ENCODE results near the gene GMPR2. TPM values are rescaled to one million over a fixed set of nuclear protein-coding genes. Genes with fewer than 3 reads are reported as not detected.
A peak's percentile ranks its signal among the peaks of the same experiment; 100 is the strongest.

The GMPR2 gene
- total and polyA plus RNA-seq, 2 of the 13 experiments (the other 11 are each of a cell fraction or from before 2014, with no cell fraction given): 210 to 273 TPM

DNA sequence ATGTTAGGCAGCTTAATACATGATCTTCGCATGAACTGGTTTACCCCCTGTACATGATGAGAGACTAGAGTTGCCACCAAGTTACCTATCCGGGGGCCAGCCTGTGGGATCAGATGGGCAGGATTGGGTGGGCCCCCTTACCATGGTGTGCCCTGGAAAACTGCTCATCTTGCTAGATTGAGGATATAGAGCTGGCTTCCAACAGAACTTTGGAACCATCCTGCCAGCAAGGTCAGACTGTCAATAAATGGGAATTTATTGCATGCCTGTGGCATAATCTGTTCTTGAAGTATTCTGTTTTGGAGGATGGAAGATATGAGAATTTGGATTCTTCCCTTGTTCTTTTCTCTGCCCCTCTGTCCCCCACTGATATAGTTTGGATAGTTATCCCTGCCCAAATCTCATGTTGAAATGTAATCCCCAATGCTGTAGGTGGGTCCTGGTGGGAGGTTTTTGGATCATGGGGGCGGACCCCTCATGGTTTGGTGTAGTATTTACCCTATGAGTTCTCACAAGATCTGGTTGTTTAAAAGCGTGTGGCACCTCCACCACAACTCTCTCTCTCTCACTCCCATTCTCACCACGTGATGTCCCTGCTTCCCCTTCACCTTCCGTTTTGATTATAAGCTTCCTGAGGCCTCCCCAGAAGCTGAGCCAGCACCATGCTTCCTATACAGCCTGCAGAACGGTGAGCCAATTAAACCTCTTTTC is 33.8 kb upstream of the GMPR2 start (continued):
- TF ChIP-seq, protein P1, sequence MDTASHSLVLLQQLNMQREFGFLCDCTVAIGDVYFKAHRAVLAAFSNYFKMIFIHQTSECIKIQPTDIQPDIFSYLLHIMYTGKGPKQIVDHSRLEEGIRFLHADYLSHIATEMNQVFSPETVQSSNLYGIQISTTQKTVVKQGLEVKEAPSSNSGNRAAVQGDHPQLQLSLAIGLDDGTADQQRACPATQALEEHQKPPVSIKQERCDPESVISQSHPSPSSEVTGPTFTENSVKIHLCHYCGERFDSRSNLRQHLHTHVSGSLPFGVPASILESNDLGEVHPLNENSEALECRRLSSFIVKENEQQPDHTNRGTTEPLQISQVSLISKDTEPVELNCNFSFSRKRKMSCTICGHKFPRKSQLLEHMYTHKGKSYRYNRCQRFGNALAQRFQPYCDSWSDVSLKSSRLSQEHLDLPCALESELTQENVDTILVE (CRISPR knock-in tag; IDR thresholded peaks at IDR 0.05): no peak
- no peak for TF ChIP-seq KLF12 (CRISPR knock-in tag; IDR thresholded peaks at IDR 0.05; ENCODE audit: borderline replicate concordance)
- TF ChIP-seq, protein P2, sequence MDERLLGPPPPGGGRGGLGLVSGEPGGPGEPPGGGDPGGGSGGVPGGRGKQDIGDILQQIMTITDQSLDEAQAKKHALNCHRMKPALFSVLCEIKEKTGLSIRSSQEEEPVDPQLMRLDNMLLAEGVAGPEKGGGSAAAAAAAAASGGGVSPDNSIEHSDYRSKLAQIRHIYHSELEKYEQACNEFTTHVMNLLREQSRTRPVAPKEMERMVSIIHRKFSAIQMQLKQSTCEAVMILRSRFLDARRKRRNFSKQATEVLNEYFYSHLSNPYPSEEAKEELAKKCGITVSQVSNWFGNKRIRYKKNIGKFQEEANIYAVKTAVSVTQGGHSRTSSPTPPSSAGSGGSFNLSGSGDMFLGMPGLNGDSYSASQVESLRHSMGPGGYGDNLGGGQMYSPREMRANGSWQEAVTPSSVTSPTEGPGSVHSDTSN (CRISPR knock-in tag; IDR thresholded peaks at IDR 0.05): no peak
- no peak for TF ChIP-seq NR3C1 (CRISPR knock-in tag; IDR thresholded peaks at IDR 0.05)
- no peak for TF ChIP-seq JUNB (CRISPR knock-in tag; IDR thresholded peaks at IDR 0.05; ENCODE audit: borderline replicate concordance)
- peak; percentile 27 for TF ChIP-seq MED8 (CRISPR knock-in tag; IDR thresholded peaks at IDR 0.05; ENCODE audit: insufficient replicate concordance)
- 0 out of 2 replicates have a peak, but pooled peaks have one; percentile 25 for TF ChIP-seq ZNF230 (CRISPR knock-in tag; IDR thresholded peaks at IDR 0.05)
- TF ChIP-seq, protein P3, sequence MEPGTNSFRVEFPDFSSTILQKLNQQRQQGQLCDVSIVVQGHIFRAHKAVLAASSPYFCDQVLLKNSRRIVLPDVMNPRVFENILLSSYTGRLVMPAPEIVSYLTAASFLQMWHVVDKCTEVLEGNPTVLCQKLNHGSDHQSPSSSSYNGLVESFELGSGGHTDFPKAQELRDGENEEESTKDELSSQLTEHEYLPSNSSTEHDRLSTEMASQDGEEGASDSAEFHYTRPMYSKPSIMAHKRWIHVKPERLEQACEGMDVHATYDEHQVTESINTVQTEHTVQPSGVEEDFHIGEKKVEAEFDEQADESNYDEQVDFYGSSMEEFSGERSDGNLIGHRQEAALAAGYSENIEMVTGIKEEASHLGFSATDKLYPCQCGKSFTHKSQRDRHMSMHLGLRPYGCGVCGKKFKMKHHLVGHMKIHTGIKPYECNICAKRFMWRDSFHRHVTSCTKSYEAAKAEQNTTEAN (CRISPR knock-in tag; conservative IDR thresholded peaks at IDR 0.05): no peak
- peak; percentile 43 for TF ChIP-seq GATAD2A (CRISPR knock-in tag; IDR thresholded peaks at IDR 0.05)
- 0 out of 2 replicates have a peak, but pooled peaks have one; percentile 17 for TF ChIP-seq ZNF430 (CRISPR knock-in tag; IDR thresholded peaks at IDR 0.05)
- no peak for TF ChIP-seq RFXAP (CRISPR knock-in tag; IDR thresholded peaks at IDR 0.05; ENCODE audit: borderline replicate concordance)
- no peak for TF ChIP-seq MTA3 (CRISPR knock-in tag; IDR thresholded peaks at IDR 0.05)
- no peak for TF ChIP-seq FOXO1 (CRISPR knock-in tag; IDR thresholded peaks at IDR 0.05)
- TF ChIP-seq, protein P4, sequence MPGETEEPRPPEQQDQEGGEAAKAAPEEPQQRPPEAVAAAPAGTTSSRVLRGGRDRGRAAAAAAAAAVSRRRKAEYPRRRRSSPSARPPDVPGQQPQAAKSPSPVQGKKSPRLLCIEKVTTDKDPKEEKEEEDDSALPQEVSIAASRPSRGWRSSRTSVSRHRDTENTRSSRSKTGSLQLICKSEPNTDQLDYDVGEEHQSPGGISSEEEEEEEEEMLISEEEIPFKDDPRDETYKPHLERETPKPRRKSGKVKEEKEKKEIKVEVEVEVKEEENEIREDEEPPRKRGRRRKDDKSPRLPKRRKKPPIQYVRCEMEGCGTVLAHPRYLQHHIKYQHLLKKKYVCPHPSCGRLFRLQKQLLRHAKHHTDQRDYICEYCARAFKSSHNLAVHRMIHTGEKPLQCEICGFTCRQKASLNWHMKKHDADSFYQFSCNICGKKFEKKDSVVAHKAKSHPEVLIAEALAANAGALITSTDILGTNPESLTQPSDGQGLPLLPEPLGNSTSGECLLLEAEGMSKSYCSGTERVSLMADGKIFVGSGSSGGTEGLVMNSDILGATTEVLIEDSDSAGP (CRISPR knock-in tag; IDR thresholded peaks at IDR 0.05; ENCODE audit: borderline replicate concordance): no peak
- TF ChIP-seq, protein P5, sequence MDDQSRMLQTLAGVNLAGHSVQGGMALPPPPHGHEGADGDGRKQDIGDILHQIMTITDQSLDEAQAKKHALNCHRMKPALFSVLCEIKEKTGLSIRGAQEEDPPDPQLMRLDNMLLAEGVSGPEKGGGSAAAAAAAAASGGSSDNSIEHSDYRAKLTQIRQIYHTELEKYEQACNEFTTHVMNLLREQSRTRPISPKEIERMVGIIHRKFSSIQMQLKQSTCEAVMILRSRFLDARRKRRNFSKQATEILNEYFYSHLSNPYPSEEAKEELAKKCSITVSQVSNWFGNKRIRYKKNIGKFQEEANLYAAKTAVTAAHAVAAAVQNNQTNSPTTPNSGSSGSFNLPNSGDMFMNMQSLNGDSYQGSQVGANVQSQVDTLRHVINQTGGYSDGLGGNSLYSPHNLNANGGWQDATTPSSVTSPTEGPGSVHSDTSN (CRISPR knock-in tag; IDR thresholded peaks at IDR 0.05; ENCODE audit: borderline replicate concordance): no peak
- no peak for TF ChIP-seq MAFK (conservative IDR thresholded peaks at IDR 0.05 in 1 of 2, IDR thresholded peaks at IDR 0.05 in 1 of 2; ENCODE audit: low read length in 2 of 2)
- peak; percentile 39; the same call in 1 of the 2 replicates for TF ChIP-seq SALL1 (CRISPR knock-in tag; IDR thresholded peaks at IDR 0.05)
- TF ChIP-seq, protein P6, sequence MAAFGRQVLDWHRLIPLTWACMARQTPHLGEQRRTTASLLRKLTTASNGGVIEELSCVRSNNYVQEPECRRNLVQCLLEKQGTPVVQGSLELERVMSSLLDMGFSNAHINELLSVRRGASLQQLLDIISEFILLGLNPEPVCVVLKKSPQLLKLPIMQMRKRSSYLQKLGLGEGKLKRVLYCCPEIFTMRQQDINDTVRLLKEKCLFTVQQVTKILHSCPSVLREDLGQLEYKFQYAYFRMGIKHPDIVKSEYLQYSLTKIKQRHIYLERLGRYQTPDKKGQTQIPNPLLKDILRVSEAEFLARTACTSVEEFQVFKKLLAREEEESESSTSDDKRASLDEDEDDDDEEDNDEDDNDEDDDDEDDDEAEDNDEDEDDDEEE (CRISPR knock-in tag; IDR thresholded peaks at IDR 0.05): no peak
- TF ChIP-seq NFE2L1 (CRISPR knock-in tag; IDR thresholded peaks at IDR 0.05; ENCODE audit: borderline replicate concordance): no peak
- TF ChIP-seq LCORL (IDR thresholded peaks at IDR 0.05): no peak
- TF ChIP-seq LCORL (CRISPR knock-in tag; IDR thresholded peaks at IDR 0.05): 0 out of 2 replicates have a peak, but pooled peaks have one; percentile 34
- TF ChIP-seq CBX1 (IDR thresholded peaks at IDR 0.05; ENCODE audit: low read depth): no peak
- no peak for TF ChIP-seq MLLT10 (CRISPR knock-in tag; IDR thresholded peaks at IDR 0.05)
- 0 out of 2 replicates have a peak, but pooled peaks have one; percentile 34 for TF ChIP-seq ATF7-NPFF (CRISPR knock-in tag; IDR thresholded peaks at IDR 0.05; ENCODE audit: low read depth)
